T-helper 1 cell (primary cell): ENCODE measurements around the gene DNAJB14.

Experiments used
- DNase-seq, 5 donors: peaks; one replicate each; pipeline ENCODE4 v3.0.0-alpha.2; 2012 to 2020

The DNAJB14 gene

GRCh38 chr4:99943904-99944437, 2.4 kb downstream of the DNAJB14 start:
- peak in 1 of 5 donors; percentile 15 for DNase-seq

GRCh38 chr4:99938243-99938753, 8.1 kb downstream of the DNAJB14 start:
- DNase-seq, result no peak

- DNase-seq, result no peak
Measured at GRCh38 chr4:99934891-99935290, 11.5 kb downstream of the DNAJB14 start.

- no peak for DNase-seq
Measured at GRCh38 chr4:99927566-99927965, 18.9 kb downstream of the DNAJB14 start.

GRCh38 chr4:99921174-99921573, 25.2 kb downstream of the DNAJB14 start:
- peak in 1 of 5 donors; percentile 32 for DNase-seq

- no peak for DNase-seq
Measured at GRCh38 chr4:99918656-99919055, 27.8 kb downstream of the DNAJB14 start.

- no peak for DNase-seq
Measured at GRCh38 chr4:99917575-99917974, 28.8 kb downstream of the DNAJB14 start.

- DNase-seq, result no peak
Measured at GRCh38 chr4:99915449-99915848, 31.0 kb downstream of the DNAJB14 start.

- no peak for DNase-seq
Measured at GRCh38 chr4:99894998-99895397, 51.4 kb downstream of the DNAJB14 start.

GRCh38 chr4:99894161-99894997, 52.0 kb downstream of the DNAJB14 start, which contains the start of gene LAMTOR3:
Gene LAMTOR3, minus strand, starts transcription at chr4:99894427. Its CDS starts 464 bp downstream, at chr4:99893963.
- DNase-seq, result peak; percentile 82 to 94 (median 87)

GRCh38 chr4:99893839-99894160, 52.6 kb downstream of the DNAJB14 start:
- DNase-seq, result no peak

- no peak for DNase-seq
Measured at GRCh38 chr4:99893029-99893428, 53.4 kb downstream of the DNAJB14 start.

- no peak for DNase-seq
Measured at GRCh38 chr4:99891351-99891750, 55.1 kb downstream of the DNAJB14 start.

GRCh38 chr4:99887837-99888236, 58.6 kb downstream of the DNAJB14 start:
- no peak for DNase-seq

- no peak for DNase-seq
Measured at GRCh38 chr4:99886146-99886545, 60.3 kb downstream of the DNAJB14 start.

- no peak for DNase-seq
Measured at GRCh38 chr4:99885687-99886086, 60.7 kb downstream of the DNAJB14 start.

GRCh38 chr4:99885063-99885664, 61.3 kb downstream of the DNAJB14 start:
- peak in 3 of 5 donors; percentile 14 to 60 (median 23) for DNase-seq

- DNase-seq, result no peak
Measured at GRCh38 chr4:99879458-99879857, 67.0 kb downstream of the DNAJB14 start.

GRCh38 chr4:99878604-99879003, 67.8 kb downstream of the DNAJB14 start:
- no peak for DNase-seq

- DNase-seq, result no peak
Measured at GRCh38 chr4:99876946-99877345, 69.5 kb downstream of the DNAJB14 start.

- no peak for DNase-seq
Measured at GRCh38 chr4:99875071-99875470, 71.3 kb downstream of the DNAJB14 start.

GRCh38 chr4:99872570-99872969, 73.8 kb downstream of the DNAJB14 start:
- DNase-seq, result no peak

GRCh38 chr4:99868126-99868596, 78.3 kb downstream of the DNAJB14 start:
- peak in 1 of 5 donors; percentile 66 for DNase-seq

GRCh38 chr4:99863804-99864203, 82.6 kb downstream of the DNAJB14 start:
- DNase-seq, result no peak
